K562 (cell line): Measurements from ENCODE around the gene IQUB. TPM values are rescaled to one million over a fixed set of nuclear protein-coding genes. Genes with fewer than 3 reads are reported as not detected.

Experiments used
- ARID2 ChIP-seq: fragments of 450-650 bp; IDR thresholded peaks from 2 replicates; pipeline ENCODE4 v1.6.1; 2017; ENCODE audit warnings: antibody characterized with exemption, mild to moderate bottlenecking
- EWSR1 ChIP-seq: fragments of 450-650 bp; IDR thresholded peaks from 2 replicates; pipeline ENCODE4 v1.6.1; 2018; ENCODE audit warnings: borderline replicate concordance, mild to moderate bottlenecking, low read depth, moderate library complexity; ENCODE audit not compliant: partially characterized antibody
- GATA2 ChIP-seq: sonication (generic); formaldehyde crosslinking; IDR thresholded peaks from 2 replicates; pipeline ENCODE4 v1.4.0; 2020; ENCODE audit warnings: mild to moderate bottlenecking, missing genetic modification reagents
- HNRNPH1 ChIP-seq: fragments of 200-400 bp; formaldehyde crosslinking; optimal IDR thresholded peaks from 2 replicates; pipeline ENCODE3; 2017; ENCODE audit warnings: low read depth, mild to moderate bottlenecking, low read length, moderate library complexity
- NELFE ChIP-seq: IDR thresholded peaks from 2 replicates; pipeline ENCODE4 v1.6.1; 2011; ENCODE audit warnings: mild to moderate bottlenecking; ENCODE audit not compliant: insufficient read depth, insufficient read length
- NFE2 ChIP-seq: IDR thresholded peaks from 2 replicates; pipeline ENCODE4 v1.6.1; 2014; ENCODE audit warnings: antibody characterized with exemption, low read depth
- PTTG1 ChIP-seq: fragments of 450-650 bp; IDR thresholded peaks from 2 replicates; pipeline ENCODE4 v1.6.1; 2016; ENCODE audit warnings: low read depth, mild to moderate bottlenecking, missing genetic modification characterization, missing compliant biosample characterization
- SETDB1 ChIP-seq: IDR thresholded peaks from one replicate; pipeline ENCODE4 v1.6.1; 2012; ENCODE audit warnings: low read length, control low read depth, inconsistent platforms
- TAF9B ChIP-seq: fragments of 450-650 bp; IDR thresholded peaks from 2 replicates; pipeline ENCODE4 v1.6.1; 2018; ENCODE audit warnings: mild to moderate bottlenecking; ENCODE audit not compliant: partially characterized antibody
- YBX1 ChIP-seq: fragments of 450-650 bp; IDR thresholded peaks from 2 replicates; pipeline ENCODE4 v1.7.1; 2016; ENCODE audit warnings: mild to moderate bottlenecking
- ZFX ChIP-seq: sonication (generic); formaldehyde crosslinking; IDR thresholded peaks from 2 replicates; pipeline ENCODE4 v1.8.0; 2022; ENCODE audit warnings: mild to moderate bottlenecking, missing genetic modification reagents, moderate library complexity
- ZNF232 ChIP-seq: sonication (generic); formaldehyde crosslinking; IDR thresholded peaks from 2 replicates; pipeline ENCODE4 v1.8.0; 2022; ENCODE audit warnings: mild to moderate bottlenecking, missing genetic modification reagents
- polyA plus RNA-seq, 8 experiments: library from polyadenylated mRNA; depleted of rRNA in 4 of 8; stranded (reverse) in 5 of 8; unstranded in 3 of 8; fragments of >200 nt; fragmentation: Nextera tagmentation in 2 of 8; fragmentation: Illumina TruSeq in 1 of 8; extraction: Ambion mirVana in 2 of 8; extraction: Trizol in 1 of 8; gene quantifications; 2 replicates each; pipeline versions ENCODE4 v1.2.1 to v1.2.3, GENCODE V29; 2011 to 2014; ENCODE audit warnings: inconsistent platforms in 1 of 8, missing spikeins in 1 of 8
- total RNA-seq, 7 experiments: library from RNA; depleted of rRNA in 6 of 7; stranded (reverse); fragments of >200 nt in 6 of 7; fragmentation: Illumina TruSeq in 2 of 7; extraction: Trizol in 2 of 7; gene quantifications; 2 replicates each; pipeline versions ENCODE4 v1.2.1 to v1.2.3, GENCODE V29; 2011 to 2021; ENCODE audit warnings: low replicate concordance in 1 of 7
- TF ChIP-seq, protein P1 (sequence below): fragments of 450-650 bp; conservative IDR thresholded peaks from 2 replicates; pipeline ENCODE4 v1.6.1; 2016; ENCODE audit warnings: missing genetic modification characterization, low read depth, mild to moderate bottlenecking, control low read depth, missing compliant biosample characterization
- TF ChIP-seq, protein P2 (sequence below): fragments of 250-450 bp; sonication (Bioruptor Pico); IDR thresholded peaks from 2 replicates; pipeline ENCODE4 v1.8.0; 2021; ENCODE audit warnings: mild to moderate bottlenecking, moderate library complexity
- TF ChIP-seq, protein P3 (sequence below): fragments of 450-650 bp; IDR thresholded peaks from 2 replicates; pipeline ENCODE4 v1.7.1; 2018; ENCODE audit warnings: mild to moderate bottlenecking, low read depth; ENCODE audit not compliant: partially characterized antibody
- TF ChIP-seq, protein P4 (sequence below): fragments of 450-650 bp; formaldehyde crosslinking; IDR thresholded peaks from 2 replicates; pipeline ENCODE4 v1.4.0; 2020; ENCODE audit warnings: mild to moderate bottlenecking, moderate library complexity
- TF ChIP-seq, protein P5 (sequence below): IDR thresholded peaks from 2 replicates; pipeline ENCODE4 v1.6.1; 2011; ENCODE audit not compliant: insufficient read length; ENCODE audit errors: extremely low read depth

Gene IQUB
- total and polyA plus RNA-seq, 9 of the 15 experiments (the other 6 are each of a cell fraction or from before 2014, with no cell fraction given), result 0.62 to 2.6 (median 1.4) TPM

DNA sequence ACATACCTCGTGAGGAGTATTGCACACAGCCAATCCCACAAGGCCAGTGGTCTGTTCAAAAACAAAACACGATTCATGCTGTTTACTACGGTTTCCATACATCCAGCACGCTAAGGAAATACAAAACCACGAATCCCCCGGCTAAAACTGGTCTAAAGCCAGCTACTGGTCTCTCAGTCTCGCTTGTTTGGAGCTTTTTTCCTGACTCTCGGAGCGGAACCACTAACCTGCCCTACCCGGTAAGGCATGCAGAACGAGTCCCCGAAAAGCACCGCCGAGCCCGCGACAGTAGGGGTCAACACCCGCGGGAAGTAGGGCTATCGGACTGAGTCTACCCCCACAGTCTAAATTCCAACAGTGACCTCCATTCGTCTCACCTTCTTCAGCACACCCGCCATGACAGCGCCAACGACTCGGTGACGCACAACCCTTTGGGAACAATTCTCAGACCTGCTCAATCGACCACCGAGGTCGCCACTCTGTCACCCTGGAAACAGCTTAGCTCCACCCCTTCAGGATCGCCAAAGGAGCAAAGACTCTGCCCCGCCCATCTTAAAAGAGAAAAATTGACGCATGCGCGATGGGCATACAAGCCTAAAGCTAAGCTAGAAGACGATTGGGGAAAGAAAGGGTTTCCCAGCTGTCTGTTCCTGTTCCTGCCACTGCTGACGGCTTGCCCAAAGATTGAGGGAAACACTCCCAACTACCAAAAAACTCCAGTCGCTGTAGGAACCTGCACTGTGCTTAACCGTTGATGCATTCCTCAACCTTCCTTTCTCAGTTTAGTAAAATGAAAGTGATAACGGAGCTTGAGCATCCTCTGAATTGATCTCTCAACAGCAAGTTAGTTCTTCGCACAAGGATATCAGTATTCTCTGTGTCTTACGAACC, 23.2 kb upstream of the IQUB start, which contains the start of gene NDUFA5 (continued):
- TF ChIP-seq, protein P1, sequence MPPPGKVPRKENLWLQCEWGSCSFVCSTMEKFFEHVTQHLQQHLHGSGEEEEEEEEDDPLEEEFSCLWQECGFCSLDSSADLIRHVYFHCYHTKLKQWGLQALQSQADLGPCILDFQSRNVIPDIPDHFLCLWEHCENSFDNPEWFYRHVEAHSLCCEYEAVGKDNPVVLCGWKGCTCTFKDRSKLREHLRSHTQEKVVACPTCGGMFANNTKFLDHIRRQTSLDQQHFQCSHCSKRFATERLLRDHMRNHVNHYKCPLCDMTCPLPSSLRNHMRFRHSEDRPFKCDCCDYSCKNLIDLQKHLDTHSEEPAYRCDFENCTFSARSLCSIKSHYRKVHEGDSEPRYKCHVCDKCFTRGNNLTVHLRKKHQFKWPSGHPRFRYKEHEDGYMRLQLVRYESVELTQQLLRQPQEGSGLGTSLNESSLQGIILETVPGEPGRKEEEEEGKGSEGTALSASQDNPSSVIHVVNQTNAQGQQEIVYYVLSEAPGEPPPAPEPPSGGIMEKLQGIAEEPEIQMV (tag), result no peak
- TF ChIP-seq SETDB1, result no peak
- TF ChIP-seq, protein P2, sequence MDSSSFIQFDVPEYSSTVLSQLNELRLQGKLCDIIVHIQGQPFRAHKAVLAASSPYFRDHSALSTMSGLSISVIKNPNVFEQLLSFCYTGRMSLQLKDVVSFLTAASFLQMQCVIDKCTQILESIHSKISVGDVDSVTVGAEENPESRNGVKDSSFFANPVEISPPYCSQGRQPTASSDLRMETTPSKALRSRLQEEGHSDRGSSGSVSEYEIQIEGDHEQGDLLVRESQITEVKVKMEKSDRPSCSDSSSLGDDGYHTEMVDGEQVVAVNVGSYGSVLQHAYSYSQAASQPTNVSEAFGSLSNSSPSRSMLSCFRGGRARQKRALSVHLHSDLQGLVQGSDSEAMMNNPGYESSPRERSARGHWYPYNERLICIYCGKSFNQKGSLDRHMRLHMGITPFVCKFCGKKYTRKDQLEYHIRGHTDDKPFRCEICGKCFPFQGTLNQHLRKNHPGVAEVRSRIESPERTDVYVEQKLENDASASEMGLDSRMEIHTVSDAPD (CRISPR knock-in tag), result no peak
- TF ChIP-seq, protein P3, sequence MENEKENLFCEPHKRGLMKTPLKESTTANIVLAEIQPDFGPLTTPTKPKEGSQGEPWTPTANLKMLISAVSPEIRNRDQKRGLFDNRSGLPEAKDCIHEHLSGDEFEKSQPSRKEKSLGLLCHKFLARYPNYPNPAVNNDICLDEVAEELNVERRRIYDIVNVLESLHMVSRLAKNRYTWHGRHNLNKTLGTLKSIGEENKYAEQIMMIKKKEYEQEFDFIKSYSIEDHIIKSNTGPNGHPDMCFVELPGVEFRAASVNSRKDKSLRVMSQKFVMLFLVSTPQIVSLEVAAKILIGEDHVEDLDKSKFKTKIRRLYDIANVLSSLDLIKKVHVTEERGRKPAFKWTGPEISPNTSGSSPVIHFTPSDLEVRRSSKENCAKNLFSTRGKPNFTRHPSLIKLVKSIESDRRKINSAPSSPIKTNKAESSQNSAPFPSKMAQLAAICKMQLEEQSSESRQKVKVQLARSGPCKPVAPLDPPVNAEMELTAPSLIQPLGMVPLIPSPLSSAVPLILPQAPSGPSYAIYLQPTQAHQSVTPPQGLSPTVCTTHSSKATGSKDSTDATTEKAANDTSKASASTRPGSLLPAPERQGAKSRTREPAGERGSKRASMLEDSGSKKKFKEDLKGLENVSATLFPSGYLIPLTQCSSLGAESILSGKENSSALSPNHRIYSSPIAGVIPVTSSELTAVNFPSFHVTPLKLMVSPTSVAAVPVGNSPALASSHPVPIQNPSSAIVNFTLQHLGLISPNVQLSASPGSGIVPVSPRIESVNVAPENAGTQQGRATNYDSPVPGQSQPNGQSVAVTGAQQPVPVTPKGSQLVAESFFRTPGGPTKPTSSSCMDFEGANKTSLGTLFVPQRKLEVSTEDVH, result no peak
- no peak for TF ChIP-seq EWSR1
- no peak for TF ChIP-seq ARID2
- no peak for TF ChIP-seq HNRNPH1
- TF ChIP-seq, protein P4, sequence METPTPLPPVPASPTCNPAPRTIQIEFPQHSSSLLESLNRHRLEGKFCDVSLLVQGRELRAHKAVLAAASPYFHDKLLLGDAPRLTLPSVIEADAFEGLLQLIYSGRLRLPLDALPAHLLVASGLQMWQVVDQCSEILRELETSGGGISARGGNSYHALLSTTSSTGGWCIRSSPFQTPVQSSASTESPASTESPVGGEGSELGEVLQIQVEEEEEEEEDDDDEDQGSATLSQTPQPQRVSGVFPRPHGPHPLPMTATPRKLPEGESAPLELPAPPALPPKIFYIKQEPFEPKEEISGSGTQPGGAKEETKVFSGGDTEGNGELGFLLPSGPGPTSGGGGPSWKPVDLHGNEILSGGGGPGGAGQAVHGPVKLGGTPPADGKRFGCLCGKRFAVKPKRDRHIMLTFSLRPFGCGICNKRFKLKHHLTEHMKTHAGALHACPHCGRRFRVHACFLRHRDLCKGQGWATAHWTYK, result peak; percentile 75
- no peak for TF ChIP-seq GATA2 (CRISPR knock-in tag)
- no peak for TF ChIP-seq YBX1
- no peak for TF ChIP-seq NELFE
- no peak; the same call in 1 of the 2 replicates for TF ChIP-seq ZFX (CRISPR knock-in tag)
- no peak for TF ChIP-seq NFE2
- no peak for TF ChIP-seq PTTG1 (tag)
- TF ChIP-seq ZNF232 (CRISPR knock-in tag), result peak; percentile 75; the same call in 1 of the 2 replicates
- peak; percentile 97 for TF ChIP-seq TAF9B
- TF ChIP-seq, protein P5, sequence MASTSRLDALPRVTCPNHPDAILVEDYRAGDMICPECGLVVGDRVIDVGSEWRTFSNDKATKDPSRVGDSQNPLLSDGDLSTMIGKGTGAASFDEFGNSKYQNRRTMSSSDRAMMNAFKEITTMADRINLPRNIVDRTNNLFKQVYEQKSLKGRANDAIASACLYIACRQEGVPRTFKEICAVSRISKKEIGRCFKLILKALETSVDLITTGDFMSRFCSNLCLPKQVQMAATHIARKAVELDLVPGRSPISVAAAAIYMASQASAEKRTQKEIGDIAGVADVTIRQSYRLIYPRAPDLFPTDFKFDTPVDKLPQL, result no peak
